NCI-H510A (cell line): ENCODE results near the gene GRAMD2B.
A peak's percentile ranks its signal among the peaks of the same experiment; 100 is the strongest.
"Not testable (repeated sequence)": the region's sequence is repeated elsewhere in the genome, so short reads cannot be mapped to it uniquely, and the experiment has no call there.

ENCODE experiments used
- DNase-seq: peaks from one replicate; lab custom pipeline; 2025; lab: John Stamatoyannopoulos, UW

The GRAMD2B gene

GRCh38 chr5:126413856-126414255 lies 9.4 kb upstream of the GRAMD2B start:
- DNase-seq: no peak

- no peak for DNase-seq
Measured at GRCh38 chr5:126414874-126415502, 8.2 kb upstream of the GRAMD2B start.

- DNase-seq: no peak
Measured at GRCh38 chr5:126415789-126416188, 7.4 kb upstream of the GRAMD2B start.

GRCh38 chr5:126416266-126416925 lies 6.8 kb upstream of the GRAMD2B start:
- no peak for DNase-seq

GRCh38 chr5:126417178-126417577 lies 6.0 kb upstream of the GRAMD2B start:
- DNase-seq: no peak

GRCh38 chr5:126419102-126419501 lies 4.1 kb upstream of the GRAMD2B start:
- no peak for DNase-seq

- no peak for DNase-seq
Measured at GRCh38 chr5:126428421-126428820, 5.2 kb downstream of the GRAMD2B start.

GRCh38 chr5:126430631-126431030 lies 7.4 kb downstream of the GRAMD2B start:
- DNase-seq: no peak

- DNase-seq: no peak
Measured at GRCh38 chr5:126433701-126434100, 10.5 kb downstream of the GRAMD2B start.

GRCh38 chr5:126435261-126435660 lies 12.1 kb downstream of the GRAMD2B start:
- no peak for DNase-seq

- no peak for DNase-seq
Measured at GRCh38 chr5:126435714-126436113, 12.5 kb downstream of the GRAMD2B start.

- DNase-seq: no peak
Measured at GRCh38 chr5:126437721-126438120, 14.5 kb downstream of the GRAMD2B start.

GRCh38 chr5:126438267-126438666 lies 15.1 kb downstream of the GRAMD2B start:
- DNase-seq: no peak

- DNase-seq: no peak
Measured at GRCh38 chr5:126438868-126439267, 15.7 kb downstream of the GRAMD2B start.

GRCh38 chr5:126439724-126440123 lies 16.5 kb downstream of the GRAMD2B start:
- DNase-seq: not testable (repeated sequence)

- no peak for DNase-seq
Measured at GRCh38 chr5:126441230-126441629, 18.0 kb downstream of the GRAMD2B start.

GRCh38 chr5:126443374-126443851 lies 20.2 kb downstream of the GRAMD2B start:
- no peak for DNase-seq

GRCh38 chr5:126444137-126444536 lies 20.9 kb downstream of the GRAMD2B start:
- no peak for DNase-seq

GRCh38 chr5:126445502-126446174 lies 22.4 kb downstream of the GRAMD2B start:
- DNase-seq: no peak

GRCh38 chr5:126446498-126447224 lies 23.5 kb downstream of the GRAMD2B start:
- no peak for DNase-seq

- DNase-seq: peak; percentile 48
Measured at GRCh38 chr5:126448720-126449119, 25.5 kb downstream of the GRAMD2B start.

- no peak for DNase-seq
Measured at GRCh38 chr5:126449751-126450271, 26.6 kb downstream of the GRAMD2B start.
